Measurements from ENCODE around the gene MT1A. TPM values are rescaled to one million over a fixed set of nuclear protein-coding genes. Genes with fewer than 3 reads are reported as not detected.

MT1A gene
- total RNA-seq, 1 donor from 2014 or later, result 0.60 TPM

DNA sequence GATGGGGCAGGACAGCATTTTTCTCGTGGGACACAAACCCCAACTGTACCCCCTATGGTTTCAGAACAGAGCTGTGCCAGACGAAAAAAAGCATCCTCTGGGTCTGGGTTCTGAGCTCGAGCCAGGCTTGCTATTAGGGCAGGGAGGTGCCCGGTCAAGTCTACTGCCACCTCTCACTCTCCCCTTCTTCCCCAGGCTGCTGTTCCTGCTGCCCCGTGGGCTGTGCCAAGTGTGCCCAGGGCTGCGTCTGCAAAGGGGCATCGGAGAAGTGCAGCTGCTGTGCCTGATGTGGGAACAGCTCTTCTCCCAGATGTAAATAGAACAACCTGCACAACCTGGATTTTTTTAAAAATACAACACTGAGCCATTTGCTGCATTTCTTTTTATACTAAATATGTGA, 11.8 kb upstream of the MT1A start:
- peaks cover 25% of the 10 kb centered on the region for H3K4me1 Mint-ChIP-seq (ENCODE audit: low read depth)

GRCh38 chr16:56628486-56629350, 9.7 kb upstream of the MT1A start:
- no peaks in the 10 kb centered on the region for H3K9me3 Mint-ChIP-seq
- intact Hi-C loops (cut with micrococcal nuclease), result loop anchor here (5.0 kb wide), 1 partner anchor 176 kb away; the partner anchor contains the start of genes NUDT21 and OGFOD1
- peaks cover 34% of the 10 kb centered on the region for H3K4me1 Mint-ChIP-seq (ENCODE audit: low read depth)
- H3K27me3 Mint-ChIP-seq (ENCODE audit: insufficient read depth), result peaks cover 34% of the 10 kb centered on the region
- no peak for DNase-seq (ENCODE audit: low spot score)
- no peak overlapping the region for H3K27ac Mint-ChIP-seq
- no peaks in the 10 kb centered on the region for H3K36me3 Mint-ChIP-seq (ENCODE audit: low read depth)
- no peak overlapping the region for H3K4me3 Mint-ChIP-seq

More for the DNA sequence above, 11.8 kb upstream of the MT1A start:
- H3K27me3 Mint-ChIP-seq (ENCODE audit: insufficient read depth), result peaks cover 19% of the 10 kb centered on the region
- no peak overlapping the region for H3K27ac Mint-ChIP-seq
- H3K9me3 Mint-ChIP-seq, result no peaks in the 10 kb centered on the region
- H3K36me3 Mint-ChIP-seq (ENCODE audit: low read depth), result no peaks in the 10 kb centered on the region
- intact Hi-C loops (cut with micrococcal nuclease), result loop anchor here (5.0 kb wide), 1 partner anchor 174 kb away; the partner anchor contains the start of genes NUDT21 and OGFOD1
- DNase-seq (ENCODE audit: low spot score), result no peak
- peak overlapping the region; percentile 92 for H3K4me3 Mint-ChIP-seq

- H3K36me3 Mint-ChIP-seq (ENCODE audit: low read depth), result no peaks in the 10 kb centered on the region
- peaks cover 43% of the 10 kb centered on the region for H3K27me3 Mint-ChIP-seq (ENCODE audit: insufficient read depth)
- H3K9me3 Mint-ChIP-seq, result no peaks in the 10 kb centered on the region
- no peak overlapping the region for H3K27ac Mint-ChIP-seq
- H3K4me3 Mint-ChIP-seq, result no peak overlapping the region
- intact Hi-C loops (cut with micrococcal nuclease), result loop anchor here (5.0 kb wide), 1 partner anchor 177 kb away; the partner anchor contains the start of genes NUDT21 and OGFOD1
- no peak for DNase-seq (ENCODE audit: low spot score)
- peaks cover 34% of the 10 kb centered on the region for H3K4me1 Mint-ChIP-seq (ENCODE audit: low read depth)
Observed at GRCh38 chr16:56629531-56629930, 8.9 kb upstream of the MT1A start.

- intact Hi-C loops (cut with micrococcal nuclease), result no loop called here
- no peak overlapping the region for H3K27ac Mint-ChIP-seq
- H3K27me3 Mint-ChIP-seq (ENCODE audit: insufficient read depth), result peaks cover 49% of the 10 kb centered on the region
- H3K4me3 Mint-ChIP-seq, result no peak overlapping the region
- H3K9me3 Mint-ChIP-seq, result no peaks in the 10 kb centered on the region
- H3K4me1 Mint-ChIP-seq (ENCODE audit: low read depth), result peaks cover 36% of the 10 kb centered on the region
- H3K36me3 Mint-ChIP-seq (ENCODE audit: low read depth), result no peaks in the 10 kb centered on the region
- no peak for DNase-seq (ENCODE audit: low spot score)
Observed at GRCh38 chr16:56630134-56630533, 8.3 kb upstream of the MT1A start.

DNA sequence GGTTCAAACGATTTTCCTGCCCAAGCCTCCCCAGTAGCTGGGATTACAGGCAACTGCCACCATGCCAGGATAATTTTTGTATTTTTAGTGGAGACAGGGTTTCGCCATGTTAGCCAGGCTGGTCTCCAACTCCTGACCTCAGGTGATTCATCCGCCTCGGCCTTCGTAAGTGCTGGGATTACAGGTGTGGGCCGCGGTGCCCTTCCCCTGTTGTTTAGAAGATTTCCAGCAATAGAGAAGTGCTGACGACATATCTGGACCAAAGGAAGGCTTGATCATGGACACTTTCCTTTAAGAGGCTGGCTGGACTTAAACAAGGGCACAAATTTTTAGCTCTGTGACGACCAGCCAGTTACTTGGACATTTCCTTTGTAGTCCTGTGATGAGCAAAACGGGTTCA, 7.3 kb upstream of the MT1A start:
- Mint-ChIP-seq H3K27ac (no peak overlapping the region), H3K4me3 (no peak overlapping the region)

GRCh38 chr16:56631832-56632155, 6.7 kb upstream of the MT1A start:
- DNase-seq (ENCODE audit: low spot score), result no peak
- intact Hi-C loops (cut with micrococcal nuclease), result no loop called here
- no peaks in the 10 kb centered on the region for H3K36me3 Mint-ChIP-seq (ENCODE audit: low read depth)
- H3K9me3 Mint-ChIP-seq, result no peaks in the 10 kb centered on the region
- H3K4me3 Mint-ChIP-seq, result peak overlapping the region; percentile 77
- H3K4me1 Mint-ChIP-seq (ENCODE audit: low read depth), result peaks cover 27% of the 10 kb centered on the region
- H3K27ac Mint-ChIP-seq, result no peak overlapping the region
- peaks cover 62% of the 10 kb centered on the region for H3K27me3 Mint-ChIP-seq (ENCODE audit: insufficient read depth)

More for the DNA sequence above, 7.3 kb upstream of the MT1A start:
- intact Hi-C loops (cut with micrococcal nuclease), result no loop called here
- no peak for DNase-seq (ENCODE audit: low spot score)
- Mint-ChIP-seq H3K36me3 (ENCODE audit: low read depth) (no peaks in the 10 kb centered on the region), H3K9me3 (no peaks in the 10 kb centered on the region), H3K27me3 (ENCODE audit: insufficient read depth) (peaks cover 56% of the 10 kb centered on the region), H3K4me1 (ENCODE audit: low read depth) (peaks cover 29% of the 10 kb centered on the region)

DNA sequence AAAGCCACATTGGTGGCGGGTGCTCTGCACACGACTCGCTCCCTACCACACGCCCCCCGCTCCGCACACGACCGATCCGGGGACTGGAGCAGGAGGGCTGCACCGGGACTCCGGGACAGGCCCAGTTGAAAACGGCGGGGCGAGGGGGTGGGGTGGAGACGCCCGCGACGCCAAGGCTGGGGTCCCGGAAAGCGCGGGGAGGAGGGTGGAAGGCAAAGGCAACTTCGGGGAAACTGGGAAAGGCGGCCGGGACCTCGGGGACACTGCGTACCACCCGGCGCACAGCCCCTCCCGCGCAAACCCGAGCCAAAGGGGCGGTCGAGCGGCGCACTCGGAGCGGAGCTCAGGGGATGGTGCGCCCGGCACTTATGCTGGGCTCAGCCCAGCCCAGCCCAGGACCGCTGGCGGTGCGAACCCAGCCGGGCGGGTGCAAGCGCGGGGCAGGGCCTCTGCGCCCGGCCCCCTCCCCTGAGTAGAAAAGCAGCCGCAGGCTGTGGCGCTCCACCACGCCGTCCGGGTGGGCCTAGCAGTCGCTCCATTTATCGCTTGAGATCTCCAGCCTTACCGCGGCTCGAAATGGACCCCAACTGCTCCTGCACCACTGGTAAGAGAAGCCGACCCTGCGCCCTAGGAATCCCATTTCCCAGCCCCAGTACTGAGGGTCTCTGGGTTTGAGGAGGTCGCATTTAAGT, 6.2 kb upstream of the MT1A start, which contains the start of gene MT1M:
Gene MT1M, plus strand, starts transcription at position 504 of the 692 bp plus-strand sequence. Its CDS starts 73 bp downstream, at position 577.
- H3K27me3 Mint-ChIP-seq (ENCODE audit: insufficient read depth), result peaks cover 65% of the 10 kb centered on the region
- intact Hi-C loops (cut with micrococcal nuclease), result no loop called here
- H3K9me3 Mint-ChIP-seq, result no peaks in the 10 kb centered on the region
- no peak within 1 kb of the TSS for H3K27ac Mint-ChIP-seq
- DNase-seq (ENCODE audit: low spot score), result no peak
- peaks cover 30% of the 10 kb centered on the region for H3K4me1 Mint-ChIP-seq (ENCODE audit: low read depth)
- no peaks in the 10 kb centered on the region for H3K36me3 Mint-ChIP-seq (ENCODE audit: low read depth)
- peak within 1 kb of the TSS; percentile 77 for H3K4me3 Mint-ChIP-seq

DNA sequence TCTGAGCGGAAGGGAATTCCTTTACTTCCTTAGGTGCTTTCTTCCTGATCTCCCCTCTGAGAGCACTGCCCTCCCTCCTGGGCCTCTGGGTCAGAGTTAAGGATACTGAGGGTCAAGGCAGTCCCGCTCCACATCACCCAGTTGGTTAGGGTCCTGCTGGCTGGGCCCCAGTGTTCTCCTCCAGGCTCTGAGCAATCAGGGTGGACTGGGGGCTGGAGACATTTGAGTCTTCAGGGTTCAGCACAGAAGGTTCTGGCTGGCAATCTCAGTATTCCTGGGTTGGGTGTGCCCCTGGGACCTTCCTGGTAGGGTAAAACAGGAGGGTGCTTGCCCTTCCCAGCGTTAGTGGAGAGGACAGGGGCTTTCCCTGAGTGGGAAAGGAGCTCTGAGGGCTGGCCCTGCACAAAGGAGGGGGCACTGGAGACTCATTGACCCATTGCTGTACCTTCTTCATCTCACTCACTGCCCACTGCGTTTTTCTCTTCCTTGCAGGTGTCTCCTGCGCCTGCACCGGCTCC, 5.6 kb upstream of the MT1A start:
- peak overlapping the region; percentile 61 for H3K4me3 Mint-ChIP-seq
- DNase-seq (ENCODE audit: low spot score), result no peak

DNA sequence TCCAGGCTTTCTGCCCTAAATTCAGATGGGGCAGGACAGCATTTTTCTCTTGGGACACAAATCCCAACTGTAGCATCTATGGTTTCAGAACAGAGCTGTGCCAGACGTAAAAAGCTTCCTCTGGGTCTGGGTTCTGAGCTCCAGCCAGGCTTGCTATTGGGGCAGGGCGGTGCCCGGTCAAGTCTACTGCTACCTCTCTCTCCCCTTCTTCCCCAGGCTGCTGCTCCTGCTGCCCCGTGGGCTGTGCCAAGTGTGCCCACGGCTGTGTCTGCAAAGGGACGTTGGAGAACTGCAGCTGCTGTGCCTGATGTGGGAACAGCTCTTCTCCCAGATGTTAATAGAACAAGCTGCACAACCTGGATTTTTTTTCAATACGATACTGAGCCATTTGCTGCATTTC, 4.9 kb upstream of the MT1A start:
- no peak for DNase-seq (ENCODE audit: low spot score)
- Mint-ChIP-seq H3K27me3 (ENCODE audit: insufficient read depth) (peaks cover 70% of the 10 kb centered on the region), H3K4me3 (peak overlapping the region; percentile 5), H3K4me1 (ENCODE audit: low read depth) (peaks cover 38% of the 10 kb centered on the region), H3K9me3 (no peaks in the 10 kb centered on the region), H3K36me3 (ENCODE audit: low read depth) (no peaks in the 10 kb centered on the region), H3K27ac (no peak overlapping the region)
- intact Hi-C loops (cut with micrococcal nuclease), result no loop called here

More for the DNA sequence above, 5.6 kb upstream of the MT1A start:
- Mint-ChIP-seq H3K9me3 (no peaks in the 10 kb centered on the region), H3K36me3 (ENCODE audit: low read depth) (no peaks in the 10 kb centered on the region), H3K27ac (no peak overlapping the region), H3K4me1 (ENCODE audit: low read depth) (peaks cover 36% of the 10 kb centered on the region), H3K27me3 (ENCODE audit: insufficient read depth) (peaks cover 69% of the 10 kb centered on the region)
- intact Hi-C loops (cut with micrococcal nuclease), result no loop called here

- no peaks in the 10 kb centered on the region for H3K36me3 Mint-ChIP-seq (ENCODE audit: low read depth)
- H3K4me1 Mint-ChIP-seq (ENCODE audit: low read depth), result peaks cover 34% of the 10 kb centered on the region
Observed at GRCh38 chr16:56634715-56635440, 3.6 kb upstream of the MT1A start.

DNA sequence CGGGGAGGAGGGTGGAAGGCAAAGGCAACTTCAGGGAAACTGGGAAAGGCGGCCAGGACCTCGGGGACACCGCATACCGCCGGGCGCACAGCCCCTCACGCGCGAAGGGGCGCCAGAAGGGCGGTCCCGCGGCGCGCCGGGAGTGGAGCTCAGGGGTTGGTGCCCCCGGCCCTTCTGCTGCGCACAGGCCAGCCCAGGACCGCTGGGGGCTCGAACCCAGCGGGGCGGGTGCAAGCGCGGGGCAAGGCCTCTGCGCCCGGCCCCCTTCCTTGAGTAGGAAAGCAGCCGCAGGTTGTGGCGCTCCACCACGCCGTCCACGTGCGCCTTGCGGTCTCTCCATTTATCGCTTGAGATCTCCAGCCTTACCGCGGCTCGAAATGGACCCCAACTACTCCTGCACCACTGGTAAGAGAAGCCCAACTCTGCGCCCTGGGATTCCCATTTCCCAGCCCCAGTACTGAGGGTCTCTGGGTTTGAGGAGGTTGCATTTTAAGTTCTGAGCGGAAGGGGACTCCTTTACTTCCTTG, 3.0 kb upstream of the MT1A start:
- H3K36me3 Mint-ChIP-seq (ENCODE audit: low read depth), result no peaks in the 10 kb centered on the region
- H3K27me3 Mint-ChIP-seq (ENCODE audit: insufficient read depth), result peaks cover 84% of the 10 kb centered on the region
- no peak overlapping the region for H3K27ac Mint-ChIP-seq
- H3K4me1 Mint-ChIP-seq (ENCODE audit: low read depth), result peaks cover 30% of the 10 kb centered on the region
- DNase-seq (ENCODE audit: low spot score), result no peak
- no peaks in the 10 kb centered on the region for H3K9me3 Mint-ChIP-seq
- intact Hi-C loops (cut with micrococcal nuclease), result no loop called here
- H3K4me3 Mint-ChIP-seq, result peak overlapping the region; percentile 42

More at GRCh38 chr16:56634715-56635440, 3.6 kb upstream of the MT1A start:
- Mint-ChIP-seq H3K27ac (peak overlapping the region; percentile 15), H3K27me3 (ENCODE audit: insufficient read depth) (peaks cover 80% of the 10 kb centered on the region), H3K9me3 (no peaks in the 10 kb centered on the region), H3K4me3 (peak overlapping the region; percentile 73)
- no peak for DNase-seq (ENCODE audit: low spot score)
- intact Hi-C loops (cut with micrococcal nuclease), result no loop called here
